AML-193 (cell line): Measurements from ENCODE around the gene PWWP2B.
A peak's percentile ranks its signal among the peaks of the same experiment; 100 is the strongest.

Experiments used
- DNase-seq, 2 experiments: peaks; one replicate each; lab custom pipeline; 2025; lab: John Stamatoyannopoulos, UW

The PWWP2B gene

DNA sequence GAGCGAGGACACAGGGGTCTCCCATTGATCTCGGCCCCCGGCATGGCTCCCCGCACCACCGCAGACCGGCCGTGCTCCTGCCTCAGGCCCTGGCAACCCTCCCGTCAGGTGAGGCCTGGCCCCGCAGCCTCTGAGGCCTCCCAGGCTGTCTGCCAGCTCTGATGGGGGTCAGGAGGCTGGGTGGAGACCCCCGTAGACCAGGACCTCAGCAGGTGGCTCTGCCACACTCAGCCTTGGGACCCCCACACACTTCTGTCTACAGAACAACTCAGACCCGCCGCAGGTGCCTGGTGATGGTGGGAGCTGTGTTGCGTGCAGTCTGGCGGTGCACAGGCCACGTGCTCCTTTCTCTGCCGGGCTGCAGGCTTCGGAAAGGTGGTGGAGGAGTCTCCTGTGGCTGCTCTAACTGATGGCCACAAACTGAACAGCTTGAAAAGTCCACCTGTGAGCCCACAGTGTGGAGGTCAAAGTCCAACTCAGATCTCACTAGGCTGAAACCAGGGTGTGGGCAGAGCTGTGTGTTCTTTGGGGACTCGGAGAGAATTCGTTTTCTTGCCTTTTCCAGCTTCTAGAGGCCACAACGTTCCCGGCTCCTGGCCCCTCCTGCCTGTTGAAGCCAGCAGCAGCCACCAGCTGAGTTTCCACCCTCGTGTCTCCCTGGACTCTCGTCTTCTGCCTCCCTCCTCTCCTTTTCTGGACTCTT, 62.5 kb downstream of the PWWP2B start:
- DNase-seq = no peak

DNA sequence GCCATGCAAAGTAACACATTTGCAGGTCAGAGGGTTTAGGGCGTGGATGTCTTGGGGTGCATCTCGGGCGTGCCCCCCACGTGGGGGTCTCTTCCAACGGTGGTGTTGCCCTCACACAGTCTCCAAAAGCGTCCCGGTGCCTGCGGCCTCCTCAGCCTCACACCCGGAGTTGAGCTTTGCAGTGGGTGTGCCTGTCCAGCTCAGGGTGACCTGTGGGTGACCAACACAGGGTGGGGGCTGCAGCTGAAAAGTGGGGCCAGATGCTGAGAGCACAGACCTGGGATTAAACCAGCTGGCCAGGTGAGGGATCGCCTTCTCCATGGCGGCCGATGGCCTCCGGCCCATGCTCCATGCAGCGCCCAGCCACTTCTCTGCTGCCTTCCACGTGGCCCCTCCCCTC, 63.1 kb downstream of the PWWP2B start:
- no peak for DNase-seq

DNA sequence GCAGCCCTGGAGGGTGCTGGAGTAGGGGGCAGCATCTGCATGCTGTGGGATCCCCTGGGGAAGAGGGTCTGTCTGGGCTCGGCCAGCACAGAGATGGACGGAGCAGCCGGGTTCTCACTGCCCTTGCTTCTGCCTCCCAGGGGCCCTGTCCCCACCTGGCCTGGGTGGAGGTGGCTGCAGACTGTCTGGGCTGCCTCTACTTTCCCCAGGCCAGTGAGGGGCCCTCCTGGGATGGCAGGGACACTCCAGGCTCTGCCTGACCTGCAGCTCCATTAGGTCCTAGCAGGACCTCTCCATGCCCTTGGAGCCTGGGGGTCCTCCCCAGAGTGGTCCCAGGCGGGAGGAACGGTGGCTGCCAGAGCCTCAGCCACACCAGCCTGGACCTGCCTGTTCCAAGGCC, 63.7 kb downstream of the PWWP2B start:
- no peak for DNase-seq

DNA sequence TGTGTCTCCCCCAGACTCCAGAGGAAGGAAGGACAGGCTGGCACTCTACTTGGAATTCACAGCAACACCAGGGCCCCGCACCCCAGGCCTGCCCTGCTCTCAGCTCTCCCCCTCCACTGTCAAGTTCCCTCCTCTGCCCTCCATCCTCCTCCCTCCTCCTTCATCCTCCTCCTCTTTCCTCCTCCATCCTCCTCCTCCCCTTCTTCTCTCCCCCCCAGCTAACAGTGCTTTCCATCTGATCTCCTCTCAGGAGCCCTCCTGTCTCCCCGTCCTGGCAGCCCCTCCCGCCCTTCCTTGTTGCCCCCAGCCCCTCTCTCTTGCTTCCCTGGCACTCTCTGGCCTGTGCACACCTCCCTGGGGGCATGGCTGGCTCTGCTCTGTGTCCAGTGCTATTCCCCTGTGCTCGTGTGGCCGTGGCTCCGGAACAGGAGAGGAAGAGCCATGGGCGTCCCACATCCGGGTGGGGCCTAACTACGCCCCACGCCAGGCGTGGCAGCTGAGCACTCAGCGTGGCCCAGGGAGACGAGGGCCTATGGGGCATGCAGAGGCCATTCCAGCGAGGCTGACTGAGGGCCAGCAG, 64.2 kb downstream of the PWWP2B start:
- no peak for DNase-seq

DNA sequence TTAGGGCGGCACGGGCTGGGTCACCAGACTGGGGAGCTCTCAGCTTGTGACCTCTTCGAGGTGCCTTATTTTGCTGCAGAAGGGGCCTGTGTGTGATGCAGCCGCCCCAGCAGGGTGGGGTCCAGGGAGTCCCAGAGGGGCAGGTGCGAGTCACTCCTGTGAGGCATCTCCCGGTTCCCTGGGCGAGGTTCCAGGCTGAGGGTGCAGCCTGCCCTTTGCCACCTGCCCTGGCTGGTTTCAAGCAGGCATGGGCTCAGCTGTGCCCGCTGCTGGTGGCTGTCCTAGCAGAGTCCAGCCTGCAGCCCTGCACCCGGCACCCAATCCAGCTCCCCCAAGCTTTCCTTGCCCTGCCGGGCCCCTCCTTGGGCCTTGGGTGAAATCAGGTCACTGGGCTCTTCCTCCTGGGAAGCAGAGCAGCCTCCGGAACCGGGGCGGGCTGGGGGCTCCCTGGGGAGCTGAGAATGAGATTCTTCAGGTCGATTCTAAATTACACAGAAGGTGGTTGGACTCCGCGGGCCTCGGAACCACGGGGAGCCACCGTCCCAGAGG, 64.8 kb downstream of the PWWP2B start:
- DNase-seq = no peak

DNA sequence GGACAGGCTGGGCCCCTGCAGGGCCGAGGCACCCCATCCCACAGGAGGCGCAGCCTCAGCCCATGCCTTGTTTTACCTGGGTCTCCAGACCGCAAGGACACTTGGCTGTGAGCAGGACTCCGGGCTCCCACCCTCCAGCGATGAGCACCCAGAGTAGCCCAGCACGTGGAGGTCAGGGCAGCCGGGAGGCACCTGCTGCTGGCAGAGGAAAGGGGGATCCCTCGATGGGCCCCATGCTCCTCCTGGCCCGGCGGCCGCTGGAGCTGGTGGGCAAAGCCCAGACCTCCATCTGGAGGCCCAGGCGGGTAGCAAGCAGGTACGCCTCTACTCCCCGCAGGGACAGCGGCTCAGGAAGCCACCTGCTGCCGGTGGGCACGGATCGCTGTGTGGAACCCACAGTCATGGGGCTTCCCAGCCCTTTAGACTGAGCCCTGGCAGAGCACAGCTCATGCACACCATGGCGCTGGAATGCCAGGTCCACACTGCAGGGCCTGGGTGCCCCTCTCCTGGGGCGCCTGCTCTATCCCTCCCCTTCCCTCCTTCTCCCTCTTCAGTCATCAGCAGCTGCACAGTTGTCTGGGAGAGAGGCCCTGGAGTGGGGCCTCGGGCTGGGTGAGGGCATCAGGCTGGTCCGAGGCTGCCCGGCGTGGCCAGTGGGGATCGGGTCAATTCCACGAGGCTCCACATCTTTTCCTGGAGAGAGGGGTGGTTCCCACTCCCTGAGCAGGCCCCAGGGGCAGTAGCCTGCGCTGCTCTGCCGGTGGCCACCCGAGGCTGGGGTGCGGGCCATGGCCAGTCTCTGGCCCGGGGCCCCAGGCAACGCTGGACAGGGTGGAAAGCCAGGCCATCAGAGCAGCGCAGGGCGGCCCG, 65.7 kb downstream of the PWWP2B start:
- DNase-seq = no peak

DNA sequence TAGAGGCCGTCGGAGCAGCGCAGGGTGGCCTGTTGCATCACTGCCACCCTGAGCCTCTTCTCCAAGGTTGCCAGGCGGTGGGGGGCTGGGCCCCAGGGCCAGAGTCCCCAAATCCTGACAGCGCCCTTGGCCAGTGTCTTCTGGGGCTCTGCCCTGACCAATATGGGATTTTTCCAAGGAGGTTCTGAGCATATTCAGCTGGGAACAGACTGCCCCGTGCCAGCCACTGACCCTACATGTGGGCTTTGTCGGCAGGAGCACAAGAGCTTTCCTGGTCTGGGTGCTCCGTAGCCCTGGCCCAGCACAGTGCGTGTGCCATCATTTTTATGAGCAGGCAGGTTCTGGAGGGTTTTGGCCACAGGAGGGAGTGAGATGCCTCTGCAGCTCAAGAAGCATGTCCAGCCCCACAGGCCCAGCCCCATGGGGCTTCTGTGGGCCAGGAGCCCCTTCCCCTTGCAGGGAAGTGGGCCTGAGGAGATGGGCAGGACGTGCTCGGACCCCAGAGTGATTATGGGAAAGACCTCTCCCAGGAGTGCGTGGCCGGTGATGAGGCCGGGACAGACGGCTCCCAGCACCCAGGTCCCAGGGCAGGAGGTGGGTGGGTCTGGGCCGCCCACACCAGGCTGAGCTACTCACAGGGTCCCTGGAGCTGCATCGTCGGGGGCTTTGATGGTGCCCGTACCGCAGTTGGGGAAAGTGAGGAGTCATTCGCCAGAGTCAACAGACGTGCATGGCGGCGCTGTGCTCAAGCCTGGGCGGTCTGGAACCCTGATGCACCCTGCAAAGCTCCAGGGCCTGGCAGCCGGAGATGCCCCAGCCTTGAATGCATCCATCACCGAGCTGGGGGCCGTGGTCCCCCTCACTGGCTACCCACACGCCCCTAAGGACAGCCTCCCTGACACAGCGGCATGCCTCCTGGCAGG, 66.6 kb downstream of the PWWP2B start:
- peak in 1 of 2 experiments; percentile 18 for DNase-seq

DNA sequence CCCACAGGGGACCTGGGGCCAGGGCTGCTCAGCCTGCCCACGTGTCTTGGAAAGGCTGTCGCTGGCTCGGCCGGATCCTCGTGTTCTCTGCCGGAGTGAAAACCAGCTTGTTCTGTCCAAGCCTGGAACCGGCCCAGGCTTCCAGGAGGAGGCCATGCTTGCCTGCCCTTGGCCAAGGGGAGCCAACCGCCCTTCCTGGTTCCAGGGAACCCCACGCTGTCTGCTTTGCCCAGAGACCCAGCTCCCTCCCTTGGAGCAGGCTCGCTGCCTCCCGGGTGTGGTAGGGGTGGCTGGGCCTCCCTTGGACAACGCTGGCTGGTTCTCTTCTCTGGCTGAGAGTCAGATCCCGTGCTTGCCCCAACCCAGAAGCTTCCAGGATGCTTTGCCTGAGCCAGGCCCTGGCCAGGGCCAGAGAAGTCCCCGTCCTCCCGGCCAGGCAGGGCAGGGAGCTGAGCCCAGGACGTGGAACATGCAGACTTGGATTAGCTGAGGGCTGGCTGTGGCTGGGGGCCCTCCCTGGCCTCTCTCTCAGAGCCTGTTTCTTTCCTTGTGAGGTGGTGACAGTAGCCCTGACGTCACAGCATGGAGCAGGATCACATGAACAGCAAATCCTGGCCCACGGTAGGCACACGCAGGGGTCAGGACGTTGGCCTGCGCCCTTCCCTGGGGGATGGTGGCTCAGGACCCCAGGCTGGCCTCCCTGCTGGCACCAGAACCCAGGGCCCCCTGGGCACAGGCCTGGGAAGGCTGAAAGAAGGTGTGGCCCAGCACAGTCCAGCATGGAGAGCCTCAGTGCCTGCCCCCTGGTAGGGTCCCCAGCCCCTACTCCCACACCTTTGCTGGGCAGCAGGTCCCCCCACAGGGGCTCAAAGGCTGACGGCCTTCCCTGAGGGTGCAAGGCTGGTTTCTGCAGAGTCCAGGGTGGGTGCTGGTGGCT, 67.5 kb downstream of the PWWP2B start:
- no peak for DNase-seq

DNA sequence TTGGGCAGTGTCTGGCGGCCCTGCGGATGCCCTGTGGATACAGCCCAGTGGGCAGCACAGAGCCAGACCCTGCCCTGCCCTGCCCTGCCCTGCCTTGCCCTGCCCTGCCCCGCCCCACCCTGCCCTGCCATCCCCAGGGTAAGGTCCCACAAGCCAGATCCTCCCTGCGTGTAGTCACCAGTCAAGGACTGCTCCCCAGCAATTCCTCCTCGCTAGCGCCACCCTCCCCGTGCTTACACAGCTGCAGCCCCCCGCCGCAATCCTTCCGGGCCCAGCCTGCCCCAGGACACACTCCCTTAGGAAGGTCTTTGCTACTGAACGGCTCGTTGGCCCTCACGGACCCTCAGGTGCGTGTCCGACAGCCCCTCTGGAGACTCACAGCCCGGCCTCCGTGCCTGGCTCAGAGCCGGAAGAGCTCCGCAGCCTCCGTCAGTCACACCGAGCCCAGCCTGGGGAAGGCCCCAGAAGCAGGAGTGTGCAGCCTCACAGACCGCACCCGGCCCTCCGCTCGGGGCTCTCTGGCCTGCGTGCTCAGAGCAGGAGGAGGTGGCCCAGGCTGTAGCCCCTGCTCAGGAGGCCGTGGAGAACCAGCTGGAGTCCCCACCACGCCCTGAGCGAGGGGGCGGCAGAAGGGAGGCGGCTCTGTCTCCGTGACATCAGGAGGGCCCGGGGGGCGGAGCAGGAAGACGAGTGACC, 68.3 kb downstream of the PWWP2B start:
- DNase-seq = no peak

DNA sequence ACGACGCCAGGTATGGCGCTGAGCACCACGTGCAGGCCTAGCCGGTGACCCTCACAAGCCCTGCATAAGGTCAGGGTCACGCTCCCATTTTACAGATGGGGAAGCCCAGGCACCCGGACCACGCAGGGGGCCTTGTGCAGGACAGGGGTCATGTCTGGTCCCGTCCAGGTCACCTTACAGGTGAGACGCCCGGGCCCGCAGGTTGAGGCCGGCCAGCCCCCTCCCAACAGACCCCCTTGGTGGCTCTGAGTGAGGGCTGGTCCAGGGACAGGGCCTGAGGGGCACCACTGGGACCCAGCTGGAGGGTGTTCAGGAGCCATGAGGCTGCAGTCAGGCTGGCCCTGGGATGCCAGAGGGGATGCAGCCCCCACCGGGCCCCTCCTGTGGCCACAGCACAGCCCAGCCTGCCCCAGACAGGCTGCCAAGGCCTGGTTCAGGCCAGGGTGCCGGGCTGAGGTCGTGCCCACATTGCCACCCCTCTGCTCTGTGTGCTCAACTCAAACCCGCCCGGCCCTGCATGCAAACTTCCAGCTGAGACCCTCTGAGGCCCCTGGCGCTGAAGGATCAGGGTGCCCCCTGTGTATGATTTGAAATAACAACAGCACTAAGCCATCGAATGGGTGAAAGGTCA, 69.0 kb downstream of the PWWP2B start:
- no peak for DNase-seq

DNA sequence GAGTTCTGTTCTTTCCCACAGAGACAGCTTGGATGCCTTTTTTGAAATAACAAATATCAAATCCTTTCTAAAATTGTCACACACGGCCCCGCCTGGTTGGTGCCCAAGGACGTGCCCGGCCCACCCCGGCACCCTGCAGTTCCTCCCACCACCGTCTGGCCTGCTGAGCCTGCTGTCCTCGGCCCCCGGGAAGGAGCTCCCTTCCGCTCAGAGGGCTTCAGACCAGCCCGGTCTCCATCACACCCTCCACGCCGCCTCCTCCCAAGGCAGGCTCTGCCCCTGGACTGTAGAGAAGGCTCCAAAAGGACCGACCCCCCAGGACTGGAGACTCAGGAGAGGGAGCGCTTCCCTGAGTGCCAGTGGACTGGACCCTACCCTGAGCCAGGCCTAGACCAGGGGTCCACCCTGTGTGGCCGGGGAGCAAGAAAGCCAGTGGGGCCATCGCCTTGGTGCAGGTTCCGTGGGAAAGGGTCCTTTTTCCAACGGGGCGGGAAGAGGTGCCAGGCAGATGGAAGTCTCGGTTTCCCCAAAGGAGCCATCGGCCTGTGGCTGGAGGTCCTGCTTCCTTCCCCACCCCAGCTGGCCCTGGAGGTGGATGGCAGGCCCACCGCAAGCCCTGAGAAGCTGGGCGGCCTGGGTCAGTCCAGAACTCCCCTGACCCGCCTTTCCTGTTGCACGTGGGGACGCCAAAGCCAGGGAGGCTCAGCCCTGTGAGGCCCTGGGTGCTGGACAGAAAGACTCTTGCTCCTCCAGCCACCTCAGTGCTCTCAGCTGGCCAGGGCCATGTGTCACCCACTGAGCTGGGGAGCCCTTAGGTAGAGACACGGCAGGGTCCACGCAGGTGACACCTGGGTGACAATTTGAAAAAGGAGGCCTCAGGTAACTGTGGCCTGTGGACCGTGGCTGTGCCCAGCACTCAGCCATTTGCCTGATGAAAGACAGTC, 69.8 kb downstream of the PWWP2B start:
- DNase-seq = no peak
